ENCODE results near the gene SPATA6L. TPM values are rescaled to one million over a fixed set of nuclear protein-coding genes. Genes with fewer than 3 reads are reported as not detected.

SPATA6L gene
- total and polyA plus RNA-seq, 2 of the 13 experiments (the other 11 are each of a cell fraction or from before 2014, with no cell fraction given) = 1.1 to 1.9 TPM

DNA sequence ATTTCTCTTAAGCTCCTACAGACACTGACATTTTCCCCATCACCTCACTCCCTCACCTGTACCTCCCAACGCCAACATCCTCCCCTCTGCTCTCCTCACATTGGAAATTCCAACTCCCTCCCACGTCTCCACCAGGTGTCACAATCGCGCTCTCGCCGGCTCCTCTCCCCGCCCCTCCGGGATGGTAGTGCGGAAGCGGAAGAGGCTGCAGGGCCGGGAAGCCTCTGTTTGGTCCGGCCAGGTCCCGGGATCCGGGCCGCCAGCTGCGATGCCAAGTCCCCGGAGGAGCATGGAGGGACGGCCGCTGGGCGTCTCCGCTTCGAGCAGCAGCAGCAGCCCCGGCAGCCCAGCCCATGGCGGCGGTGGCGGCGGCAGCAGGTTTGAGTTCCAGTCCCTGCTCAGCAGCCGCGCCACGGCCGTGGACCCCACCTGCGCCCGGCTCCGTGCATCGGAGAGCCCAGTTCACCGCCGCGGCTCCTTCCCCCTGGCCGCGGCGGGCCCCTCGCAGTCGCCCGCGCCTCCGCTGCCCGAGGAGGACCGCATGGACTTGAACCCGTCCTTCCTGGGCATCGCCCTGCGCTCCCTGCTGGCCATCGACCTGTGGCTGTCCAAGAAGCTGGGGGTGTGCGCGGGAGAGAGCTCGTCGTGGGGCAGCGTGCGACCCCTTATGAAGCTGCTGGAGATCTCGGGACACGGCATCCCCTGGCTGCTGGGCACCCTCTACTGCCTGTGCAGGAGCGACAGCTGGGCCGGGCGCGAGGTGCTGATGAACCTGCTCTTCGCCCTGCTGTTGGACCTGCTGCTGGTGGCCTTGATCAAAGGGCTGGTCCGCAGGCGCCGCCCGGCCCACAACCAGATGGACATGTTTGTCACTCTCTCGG lies 3.9 kb downstream of the SPATA6L start, which contains the start of gene PLPP6 (continued):
- TF ChIP-seq SRSF9 (IDR thresholded peaks at IDR 0.05; ENCODE audit: borderline replicate concordance, insufficient read depth, low read depth, low read length, poor library complexity, severe bottlenecking) (no peak), ZNF367 (CRISPR knock-in tag; IDR thresholded peaks at IDR 0.05; ENCODE audit: borderline replicate concordance) (no peak), JUN (CRISPR knock-in tag; IDR thresholded peaks at IDR 0.05) (no peak; the same call in 1 of the 2 replicates), RCOR2 (CRISPR knock-in tag; IDR thresholded peaks at IDR 0.05) (no peak), ZNF260 (CRISPR knock-in tag; IDR thresholded peaks at IDR 0.05; ENCODE audit: borderline replicate concordance, low read depth) (no peak), MTF2 (CRISPR knock-in tag; IDR thresholded peaks at IDR 0.05; ENCODE audit: borderline replicate concordance) (no peak; the same call in 1 of the 2 replicates), CBFB (CRISPR knock-in tag; IDR thresholded peaks at IDR 0.05) (peak; percentile 59; the same call in 1 of the 2 replicates), SP2 (CRISPR knock-in tag; IDR thresholded peaks at IDR 0.05) (peak; percentile 41; the same call in 1 of the 2 replicates)
- TF ChIP-seq, protein P1, sequence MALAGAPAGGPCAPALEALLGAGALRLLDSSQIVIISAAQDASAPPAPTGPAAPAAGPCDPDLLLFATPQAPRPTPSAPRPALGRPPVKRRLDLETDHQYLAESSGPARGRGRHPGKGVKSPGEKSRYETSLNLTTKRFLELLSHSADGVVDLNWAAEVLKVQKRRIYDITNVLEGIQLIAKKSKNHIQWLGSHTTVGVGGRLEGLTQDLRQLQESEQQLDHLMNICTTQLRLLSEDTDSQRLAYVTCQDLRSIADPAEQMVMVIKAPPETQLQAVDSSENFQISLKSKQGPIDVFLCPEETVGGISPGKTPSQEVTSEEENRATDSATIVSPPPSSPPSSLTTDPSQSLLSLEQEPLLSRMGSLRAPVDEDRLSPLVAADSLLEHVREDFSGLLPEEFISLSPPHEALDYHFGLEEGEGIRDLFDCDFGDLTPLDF (CRISPR knock-in tag; IDR thresholded peaks at IDR 0.05) = peak; percentile 74
- TF ChIP-seq, protein P2, sequence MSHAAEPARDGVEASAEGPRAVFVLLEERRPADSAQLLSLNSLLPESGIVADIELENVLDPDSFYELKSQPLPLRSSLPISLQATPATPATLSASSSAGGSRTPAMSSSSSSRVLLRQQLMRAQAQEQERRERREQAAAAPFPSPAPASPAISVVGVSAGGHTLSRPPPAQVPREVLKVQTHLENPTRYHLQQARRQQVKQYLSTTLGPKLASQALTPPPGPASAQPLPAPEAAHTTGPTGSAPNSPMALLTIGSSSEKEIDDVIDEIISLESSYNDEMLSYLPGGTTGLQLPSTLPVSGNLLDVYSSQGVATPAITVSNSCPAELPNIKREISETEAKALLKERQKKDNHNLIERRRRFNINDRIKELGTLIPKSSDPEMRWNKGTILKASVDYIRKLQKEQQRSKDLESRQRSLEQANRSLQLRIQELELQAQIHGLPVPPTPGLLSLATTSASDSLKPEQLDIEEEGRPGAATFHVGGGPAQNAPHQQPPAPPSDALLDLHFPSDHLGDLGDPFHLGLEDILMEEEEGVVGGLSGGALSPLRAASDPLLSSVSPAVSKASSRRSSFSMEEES (CRISPR knock-in tag; IDR thresholded peaks at IDR 0.05) = peak; percentile 38; the same call in 1 of the 2 replicates
- TF ChIP-seq, protein P3, sequence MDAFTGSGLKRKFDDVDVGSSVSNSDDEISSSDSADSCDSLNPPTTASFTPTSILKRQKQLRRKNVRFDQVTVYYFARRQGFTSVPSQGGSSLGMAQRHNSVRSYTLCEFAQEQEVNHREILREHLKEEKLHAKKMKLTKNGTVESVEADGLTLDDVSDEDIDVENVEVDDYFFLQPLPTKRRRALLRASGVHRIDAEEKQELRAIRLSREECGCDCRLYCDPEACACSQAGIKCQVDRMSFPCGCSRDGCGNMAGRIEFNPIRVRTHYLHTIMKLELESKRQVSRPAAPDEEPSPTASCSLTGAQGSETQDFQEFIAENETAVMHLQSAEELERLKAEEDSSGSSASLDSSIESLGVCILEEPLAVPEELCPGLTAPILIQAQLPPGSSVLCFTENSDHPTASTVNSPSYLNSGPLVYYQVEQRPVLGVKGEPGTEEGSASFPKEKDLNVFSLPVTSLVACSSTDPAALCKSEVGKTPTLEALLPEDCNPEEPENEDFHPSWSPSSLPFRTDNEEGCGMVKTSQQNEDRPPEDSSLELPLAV (CRISPR knock-in tag; conservative IDR thresholded peaks at IDR 0.05; ENCODE audit: low read depth) = no peak
- TF ChIP-seq, protein P4, sequence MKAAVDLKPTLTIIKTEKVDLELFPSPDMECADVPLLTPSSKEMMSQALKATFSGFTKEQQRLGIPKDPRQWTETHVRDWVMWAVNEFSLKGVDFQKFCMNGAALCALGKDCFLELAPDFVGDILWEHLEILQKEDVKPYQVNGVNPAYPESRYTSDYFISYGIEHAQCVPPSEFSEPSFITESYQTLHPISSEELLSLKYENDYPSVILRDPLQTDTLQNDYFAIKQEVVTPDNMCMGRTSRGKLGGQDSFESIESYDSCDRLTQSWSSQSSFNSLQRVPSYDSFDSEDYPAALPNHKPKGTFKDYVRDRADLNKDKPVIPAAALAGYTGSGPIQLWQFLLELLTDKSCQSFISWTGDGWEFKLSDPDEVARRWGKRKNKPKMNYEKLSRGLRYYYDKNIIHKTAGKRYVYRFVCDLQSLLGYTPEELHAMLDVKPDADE (CRISPR knock-in tag; IDR thresholded peaks at IDR 0.05) = peak; percentile 89
- TF ChIP-seq, protein P5, sequence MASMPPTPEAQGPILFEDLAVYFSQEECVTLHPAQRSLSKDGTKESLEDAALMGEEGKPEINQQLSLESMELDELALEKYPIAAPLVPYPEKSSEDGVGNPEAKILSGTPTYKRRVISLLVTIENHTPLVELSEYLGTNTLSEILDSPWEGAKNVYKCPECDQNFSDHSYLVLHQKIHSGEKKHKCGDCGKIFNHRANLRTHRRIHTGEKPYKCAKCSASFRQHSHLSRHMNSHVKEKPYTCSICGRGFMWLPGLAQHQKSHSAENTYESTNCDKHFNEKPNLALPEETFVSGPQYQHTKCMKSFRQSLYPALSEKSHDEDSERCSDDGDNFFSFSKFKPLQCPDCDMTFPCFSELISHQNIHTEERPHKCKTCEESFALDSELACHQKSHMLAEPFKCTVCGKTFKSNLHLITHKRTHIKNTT (CRISPR knock-in tag; IDR thresholded peaks at IDR 0.05) = no peak
- TF ChIP-seq, protein P6, sequence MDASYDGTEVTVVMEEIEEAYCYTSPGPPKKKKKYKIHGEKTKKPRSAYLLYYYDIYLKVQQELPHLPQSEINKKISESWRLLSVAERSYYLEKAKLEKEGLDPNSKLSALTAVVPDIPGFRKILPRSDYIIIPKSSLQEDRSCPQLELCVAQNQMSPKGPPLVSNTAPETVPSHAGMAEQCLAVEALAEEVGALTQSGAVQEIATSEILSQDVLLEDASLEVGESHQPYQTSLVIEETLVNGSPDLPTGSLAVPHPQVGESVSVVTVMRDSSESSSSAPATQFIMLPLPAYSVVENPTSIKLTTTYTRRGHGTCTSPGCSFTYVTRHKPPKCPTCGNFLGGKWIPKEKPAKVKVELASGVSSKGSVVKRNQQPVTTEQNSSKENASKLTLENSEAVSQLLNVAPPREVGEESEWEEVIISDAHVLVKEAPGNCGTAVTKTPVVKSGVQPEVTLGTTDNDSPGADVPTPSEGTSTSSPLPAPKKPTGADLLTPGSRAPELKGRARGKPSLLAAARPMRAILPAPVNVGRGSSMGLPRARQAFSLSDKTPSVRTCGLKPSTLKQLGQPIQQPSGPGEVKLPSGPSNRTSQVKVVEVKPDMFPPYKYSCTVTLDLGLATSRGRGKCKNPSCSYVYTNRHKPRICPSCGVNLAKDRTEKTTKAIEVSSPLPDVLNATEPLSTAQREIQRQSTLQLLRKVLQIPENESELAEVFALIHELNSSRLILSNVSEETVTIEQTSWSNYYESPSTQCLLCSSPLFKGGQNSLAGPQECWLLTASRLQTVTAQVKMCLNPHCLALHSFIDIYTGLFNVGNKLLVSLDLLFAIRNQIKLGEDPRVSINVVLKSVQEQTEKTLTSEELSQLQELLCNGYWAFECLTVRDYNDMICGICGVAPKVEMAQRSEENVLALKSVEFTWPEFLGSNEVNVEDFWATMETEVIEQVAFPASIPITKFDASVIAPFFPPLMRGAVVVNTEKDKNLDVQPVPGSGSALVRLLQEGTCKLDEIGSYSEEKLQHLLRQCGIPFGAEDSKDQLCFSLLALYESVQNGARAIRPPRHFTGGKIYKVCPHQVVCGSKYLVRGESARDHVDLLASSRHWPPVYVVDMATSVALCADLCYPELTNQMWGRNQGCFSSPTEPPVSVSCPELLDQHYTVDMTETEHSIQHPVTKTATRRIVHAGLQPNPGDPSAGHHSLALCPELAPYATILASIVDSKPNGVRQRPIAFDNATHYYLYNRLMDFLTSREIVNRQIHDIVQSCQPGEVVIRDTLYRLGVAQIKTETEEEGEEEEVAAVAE (CRISPR knock-in tag; IDR thresholded peaks at IDR 0.05; ENCODE audit: borderline replicate concordance) = no peak; the same call in 1 of the 2 replicates
- TF ChIP-seq, protein P7, sequence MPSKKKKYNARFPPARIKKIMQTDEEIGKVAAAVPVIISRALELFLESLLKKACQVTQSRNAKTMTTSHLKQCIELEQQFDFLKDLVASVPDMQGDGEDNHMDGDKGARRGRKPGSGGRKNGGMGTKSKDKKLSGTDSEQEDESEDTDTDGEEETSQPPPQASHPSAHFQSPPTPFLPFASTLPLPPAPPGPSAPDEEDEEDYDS (CRISPR knock-in tag; IDR thresholded peaks at IDR 0.05) = peak; percentile 67

Data from HepG2 (cell line).